ENCODE measurements around the gene RALGAPA1.

DNA sequence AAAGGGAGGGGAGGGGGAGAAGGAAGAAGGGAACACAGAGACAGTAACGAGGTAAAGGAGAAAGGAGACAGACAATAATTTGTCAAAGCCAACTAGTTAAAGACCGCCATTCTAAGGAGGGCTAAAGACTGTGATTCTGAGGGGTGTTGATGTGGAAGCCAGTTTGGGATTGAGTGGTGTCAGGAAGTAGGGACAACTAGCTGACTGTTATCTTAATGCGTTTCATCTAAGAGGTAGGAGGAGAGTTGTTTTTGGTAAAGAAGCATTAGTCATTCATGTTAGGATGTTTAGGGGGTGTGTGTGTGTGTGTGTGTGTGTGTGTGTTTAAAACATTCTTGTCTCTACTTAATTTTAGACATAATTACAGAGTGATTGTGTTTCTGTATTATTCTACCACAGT lies 180.1 kb downstream of the RALGAPA1 start:
- TF ChIP-seq, protein P1, sequence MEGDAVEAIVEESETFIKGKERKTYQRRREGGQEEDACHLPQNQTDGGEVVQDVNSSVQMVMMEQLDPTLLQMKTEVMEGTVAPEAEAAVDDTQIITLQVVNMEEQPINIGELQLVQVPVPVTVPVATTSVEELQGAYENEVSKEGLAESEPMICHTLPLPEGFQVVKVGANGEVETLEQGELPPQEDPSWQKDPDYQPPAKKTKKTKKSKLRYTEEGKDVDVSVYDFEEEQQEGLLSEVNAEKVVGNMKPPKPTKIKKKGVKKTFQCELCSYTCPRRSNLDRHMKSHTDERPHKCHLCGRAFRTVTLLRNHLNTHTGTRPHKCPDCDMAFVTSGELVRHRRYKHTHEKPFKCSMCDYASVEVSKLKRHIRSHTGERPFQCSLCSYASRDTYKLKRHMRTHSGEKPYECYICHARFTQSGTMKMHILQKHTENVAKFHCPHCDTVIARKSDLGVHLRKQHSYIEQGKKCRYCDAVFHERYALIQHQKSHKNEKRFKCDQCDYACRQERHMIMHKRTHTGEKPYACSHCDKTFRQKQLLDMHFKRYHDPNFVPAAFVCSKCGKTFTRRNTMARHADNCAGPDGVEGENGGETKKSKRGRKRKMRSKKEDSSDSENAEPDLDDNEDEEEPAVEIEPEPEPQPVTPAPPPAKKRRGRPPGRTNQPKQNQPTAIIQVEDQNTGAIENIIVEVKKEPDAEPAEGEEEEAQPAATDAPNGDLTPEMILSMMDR (IDR thresholded peaks at IDR 0.05; ENCODE audit: low read depth, low read length), result no peak
- TF ChIP-seq, protein P2, sequence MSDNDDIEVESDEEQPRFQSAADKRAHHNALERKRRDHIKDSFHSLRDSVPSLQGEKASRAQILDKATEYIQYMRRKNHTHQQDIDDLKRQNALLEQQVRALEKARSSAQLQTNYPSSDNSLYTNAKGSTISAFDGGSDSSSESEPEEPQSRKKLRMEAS (IDR thresholded peaks at IDR 0.05; ENCODE audit: low read depth, low read length), result no peak
- TF ChIP-seq POLR2A (IDR thresholded peaks at IDR 0.05; ENCODE audit: extremely low read depth, insufficient read length), result no peak

Measured in NB4 (cell line).